Activated naive CD8-positive, alpha-beta T cell treated with anti-CD3 and anti-CD28 coated beads for 36 hours (primary cell): ENCODE results near the gene MRPS7. TPM values are rescaled to one million over a fixed set of nuclear protein-coding genes. Genes with fewer than 3 reads are reported as not detected.

Source experiments
- DNase-seq: peaks from one replicate; pipeline ENCODE4 v3.0.0; 2021
- H3K27ac Mint-ChIP-seq: one replicate; pipeline ENCODE4 v1.8.0; 2022; ENCODE audit warnings: mild to moderate bottlenecking, moderate library complexity, mixed read lengths
- H3K27me3 Mint-ChIP-seq: one replicate; pipeline ENCODE4 v1.8.0; 2022; ENCODE audit warnings: mild to moderate bottlenecking, mixed read lengths
- H3K36me3 Mint-ChIP-seq: one replicate; pipeline ENCODE4 v1.8.0; 2021; ENCODE audit warnings: mild to moderate bottlenecking, mixed read lengths
- H3K4me1 Mint-ChIP-seq: one replicate; pipeline ENCODE4 v1.8.0; 2021; ENCODE audit warnings: mixed read lengths
- H3K4me3 Mint-ChIP-seq: one replicate; pipeline ENCODE4 v1.8.0; 2022; ENCODE audit warnings: mild to moderate bottlenecking, moderate library complexity, mixed read lengths
- H3K9me3 Mint-ChIP-seq: one replicate; pipeline ENCODE4 v1.8.0; 2022; ENCODE audit warnings: mixed read lengths
- total RNA-seq, 2 experiments: library from RNA; stranded (reverse); gene quantifications; one replicate each; pipeline ENCODE4 v1.2.3, GENCODE V29; 2021

The MRPS7 gene
- 10 to 100 TPM; 93.5 to 96.9 TPM for total RNA-seq

- peaks cover 29% of the 10 kb centered on the region for H3K36me3 Mint-ChIP-seq
- peak within 1 kb of the TSS; percentile 100 for H3K27ac Mint-ChIP-seq
- no peaks in the 10 kb centered on the region for H3K9me3 Mint-ChIP-seq
- no peaks in the 10 kb centered on the region for H3K27me3 Mint-ChIP-seq
- H3K4me3 Mint-ChIP-seq, result peak within 1 kb of the TSS; percentile 99
- H3K4me1 Mint-ChIP-seq, result peaks cover 43% of the 10 kb centered on the region
- peak; percentile 97 for DNase-seq
These were observed at the start of gene MRPS7, which contains the start of gene GGA3 for GRCh38 chr17:75261336-75262111. MRPS7 (plus strand) TSS chr17:75261879; CDS start chr17:75261901, 22 bp downstream. GGA3 (minus strand) TSS chr17:75261606; CDS start chr17:75261587, 19 bp downstream.

- Mint-ChIP-seq H3K9me3 (no peaks in the 10 kb centered on the region), H3K27ac (no peak overlapping the region), H3K36me3 (peaks cover 32% of the 10 kb centered on the region), H3K27me3 (no peaks in the 10 kb centered on the region), H3K4me3 (no peak overlapping the region), H3K4me1 (peaks cover 3% of the 10 kb centered on the region)
- no peak for DNase-seq
These were observed 43.5 kb upstream of the MRPS7 start for GRCh38 chr17:75218131-75218530.

GRCh38 chr17:75219815-75220214 is 41.9 kb upstream of the MRPS7 start:
- H3K9me3 Mint-ChIP-seq, result no peaks in the 10 kb centered on the region
- no peak overlapping the region for H3K27ac Mint-ChIP-seq
- no peak overlapping the region for H3K4me3 Mint-ChIP-seq
- H3K4me1 Mint-ChIP-seq, result peaks cover 3% of the 10 kb centered on the region
- peaks cover 26% of the 10 kb centered on the region for H3K36me3 Mint-ChIP-seq
- DNase-seq, result no peak
- H3K27me3 Mint-ChIP-seq, result no peaks in the 10 kb centered on the region

- no peak for DNase-seq
- peaks cover 17% of the 10 kb centered on the region for H3K36me3 Mint-ChIP-seq
- peaks cover 3% of the 10 kb centered on the region for H3K4me1 Mint-ChIP-seq
- no peak overlapping the region for H3K4me3 Mint-ChIP-seq
- H3K27ac Mint-ChIP-seq, result peak overlapping the region; percentile 23
- H3K27me3 Mint-ChIP-seq, result no peaks in the 10 kb centered on the region
- no peaks in the 10 kb centered on the region for H3K9me3 Mint-ChIP-seq
These were observed 36.7 kb upstream of the MRPS7 start for GRCh38 chr17:75225016-75225415.

- H3K36me3 Mint-ChIP-seq, result peaks cover 20% of the 10 kb centered on the region
- no peak overlapping the region for H3K27ac Mint-ChIP-seq
- H3K4me1 Mint-ChIP-seq, result peaks cover 3% of the 10 kb centered on the region
These were observed 34.0 kb upstream of the MRPS7 start for GRCh38 chr17:75227729-75228128.

GRCh38 chr17:75228305-75228704 is 33.4 kb upstream of the MRPS7 start:
- Mint-ChIP-seq H3K9me3 (no peaks in the 10 kb centered on the region), H3K4me3 (no peak overlapping the region), H3K27me3 (no peaks in the 10 kb centered on the region), H3K4me1 (peaks cover 3% of the 10 kb centered on the region), H3K27ac (no peak overlapping the region), H3K36me3 (peaks cover 25% of the 10 kb centered on the region)
- no peak for DNase-seq

More at GRCh38 chr17:75227729-75228128, 34.0 kb upstream of the MRPS7 start:
- H3K4me3 Mint-ChIP-seq, result no peak overlapping the region
- no peaks in the 10 kb centered on the region for H3K27me3 Mint-ChIP-seq
- DNase-seq, result no peak
- no peaks in the 10 kb centered on the region for H3K9me3 Mint-ChIP-seq

- Mint-ChIP-seq H3K27ac (no peak overlapping the region), H3K9me3 (no peaks in the 10 kb centered on the region), H3K36me3 (peaks cover 25% of the 10 kb centered on the region), H3K4me3 (no peak overlapping the region), H3K27me3 (no peaks in the 10 kb centered on the region), H3K4me1 (peaks cover 3% of the 10 kb centered on the region)
- no peak for DNase-seq
These were observed 32.8 kb upstream of the MRPS7 start for GRCh38 chr17:75228847-75229246.

GRCh38 chr17:75231071-75231470 is 30.6 kb upstream of the MRPS7 start:
- DNase-seq, result no peak
- H3K27ac Mint-ChIP-seq, result no peak overlapping the region
- no peaks in the 10 kb centered on the region for H3K4me1 Mint-ChIP-seq
- H3K27me3 Mint-ChIP-seq, result no peaks in the 10 kb centered on the region
- no peaks in the 10 kb centered on the region for H3K9me3 Mint-ChIP-seq
- H3K4me3 Mint-ChIP-seq, result no peak overlapping the region
- peaks cover 23% of the 10 kb centered on the region for H3K36me3 Mint-ChIP-seq

- no peaks in the 10 kb centered on the region for H3K9me3 Mint-ChIP-seq
These were observed 29.8 kb upstream of the MRPS7 start for GRCh38 chr17:75231741-75232464.

GRCh38 chr17:75232786-75233185 is 28.9 kb upstream of the MRPS7 start:
- no peaks in the 10 kb centered on the region for H3K4me1 Mint-ChIP-seq
- H3K27ac Mint-ChIP-seq, result no peak overlapping the region
- peaks cover 24% of the 10 kb centered on the region for H3K36me3 Mint-ChIP-seq
- H3K9me3 Mint-ChIP-seq, result no peaks in the 10 kb centered on the region
- no peaks in the 10 kb centered on the region for H3K27me3 Mint-ChIP-seq
- DNase-seq, result no peak
- no peak overlapping the region for H3K4me3 Mint-ChIP-seq

More at GRCh38 chr17:75231741-75232464, 29.8 kb upstream of the MRPS7 start:
- Mint-ChIP-seq H3K27ac (no peak overlapping the region), H3K36me3 (peaks cover 23% of the 10 kb centered on the region), H3K27me3 (no peaks in the 10 kb centered on the region), H3K4me3 (no peak overlapping the region), H3K4me1 (no peaks in the 10 kb centered on the region)
- DNase-seq, result no peak

- peak overlapping the region; percentile 22 for H3K27ac Mint-ChIP-seq
- H3K4me1 Mint-ChIP-seq, result peaks cover 24% of the 10 kb centered on the region
- no peaks in the 10 kb centered on the region for H3K27me3 Mint-ChIP-seq
- no peak overlapping the region for H3K4me3 Mint-ChIP-seq
- no peak for DNase-seq
- H3K9me3 Mint-ChIP-seq, result no peaks in the 10 kb centered on the region
- peaks cover 22% of the 10 kb centered on the region for H3K36me3 Mint-ChIP-seq
These were observed 24.3 kb upstream of the MRPS7 start for GRCh38 chr17:75237100-75238014.

GRCh38 chr17:75238020-75238580 is 23.6 kb upstream of the MRPS7 start:
- H3K27ac Mint-ChIP-seq, result peak overlapping the region; percentile 68
- H3K36me3 Mint-ChIP-seq, result peaks cover 25% of the 10 kb centered on the region
- no peaks in the 10 kb centered on the region for H3K9me3 Mint-ChIP-seq
- no peaks in the 10 kb centered on the region for H3K27me3 Mint-ChIP-seq
- DNase-seq, result no peak
- H3K4me3 Mint-ChIP-seq, result no peak overlapping the region
- peaks cover 30% of the 10 kb centered on the region for H3K4me1 Mint-ChIP-seq

- Mint-ChIP-seq H3K27me3 (no peaks in the 10 kb centered on the region), H3K4me3 (peak overlapping the region; percentile 58), H3K27ac (peak overlapping the region; percentile 68), H3K9me3 (no peaks in the 10 kb centered on the region), H3K36me3 (peaks cover 27% of the 10 kb centered on the region), H3K4me1 (peaks cover 37% of the 10 kb centered on the region)
- peak; percentile 59 for DNase-seq
These were observed 22.9 kb upstream of the MRPS7 start for GRCh38 chr17:75238684-75239191.

GRCh38 chr17:75239214-75239613 is 22.5 kb upstream of the MRPS7 start:
- Mint-ChIP-seq H3K9me3 (no peaks in the 10 kb centered on the region), H3K4me3 (no peak overlapping the region), H3K27me3 (no peaks in the 10 kb centered on the region), H3K36me3 (peaks cover 30% of the 10 kb centered on the region), H3K27ac (no peak overlapping the region), H3K4me1 (peaks cover 40% of the 10 kb centered on the region)
- no peak for DNase-seq
